IMR-90 (cell line): ENCODE measurements around the gene CDK5RAP2. TPM values are rescaled to one million over a fixed set of nuclear protein-coding genes. Genes with fewer than 3 reads are reported as not detected.

Experiments used
- ATAC-seq: fragments of 200-7000 bp; cut with Tn5 transposase; 2 replicates; pipeline ENCODE4 v1.9.1; 2020; ENCODE audit warnings: low read depth, mild to moderate bottlenecking, moderate library complexity
- BruUV-seq: library from RNA; stranded (reverse); fragments of 400-500 nt; replicated peaks from 2 replicates; lab custom pipeline; 2021; lab: Mats Ljungman, UMichigan
- CTCF ChIA-PET: fragments of 300-600 bp; formaldehyde crosslinking; extraction: SDS; loops from one replicate; lab custom pipeline; 2021; ENCODE audit warnings: antibody characterized with exemption; lab: Yijun Ruan, JAX
- POLR2A ChIA-PET: fragments of 300-600 bp; sonication (Branson Sonifier 250); formaldehyde crosslinking; loops from one replicate; lab custom pipeline; 2022; ENCODE audit warnings: antibody characterized with exemption; ENCODE audit not compliant: unreplicated experiment; lab: Charles Lee
- DNase-seq: peaks from one replicate; pipeline ENCODE4 v3.0.0; 2013
- H2AFZ ChIP-seq: replicated peaks from 2 replicates; pipeline ENCODE3; 2013; ENCODE audit warnings: low read length, mild to moderate bottlenecking; ENCODE audit not compliant: poor library complexity
- H2AK5ac ChIP-seq: 2 replicates; pipeline ENCODE4 v1.6.1; 2013; ENCODE audit warnings: low read depth, low read length, inconsistent platforms
- H2AK9ac ChIP-seq: replicated peaks from 2 replicates; pipeline ENCODE3; 2013; ENCODE audit warnings: mild to moderate bottlenecking, low read depth, low read length, moderate library complexity; ENCODE audit not compliant: poor library complexity
- H2BK120ac ChIP-seq: 2 replicates; pipeline ENCODE4 v1.6.1; 2013; ENCODE audit warnings: low read depth, low read length, inconsistent platforms
- H2BK15ac ChIP-seq: 3 replicates; pipeline ENCODE4 v1.6.1; 2013; ENCODE audit warnings: low read depth, low read length, inconsistent platforms
- H2BK20ac ChIP-seq: 2 replicates; pipeline ENCODE4 v1.6.1; 2013; ENCODE audit warnings: low read depth, mild to moderate bottlenecking, inconsistent platforms, low read length, moderate library complexity
- H2BK5ac ChIP-seq: 2 replicates; pipeline ENCODE4 v1.6.1; 2013; ENCODE audit warnings: mild to moderate bottlenecking, low read depth, low read length, inconsistent platforms; ENCODE audit not compliant: poor library complexity, severe bottlenecking
- H3K14ac ChIP-seq: replicated peaks from 2 replicates; pipeline ENCODE4 v1.6.1; 2013; ENCODE audit warnings: low read depth, low read length, inconsistent platforms
- H3K18ac ChIP-seq: 2 replicates; pipeline ENCODE4 v1.6.1; 2013; ENCODE audit warnings: low read depth, low read length, control low read depth
- H3K23ac ChIP-seq: 2 replicates; pipeline ENCODE4 v1.6.1; 2013; ENCODE audit warnings: low read depth, low read length, inconsistent platforms
- H3K27ac ChIP-seq: 2 replicates; pipeline ENCODE4 v1.5.1; 2013; ENCODE audit warnings: mild to moderate bottlenecking, control low read depth, low read length; ENCODE audit not compliant: insufficient read depth
- H3K27me3 ChIP-seq: 2 replicates; pipeline ENCODE4 v1.6.1; 2013; ENCODE audit warnings: low read length; ENCODE audit not compliant: control insufficient read depth, insufficient read depth
- H3K36me3 ChIP-seq: 2 replicates; pipeline ENCODE4 v1.6.1; 2013; ENCODE audit warnings: low read length, mixed read lengths; ENCODE audit not compliant: control insufficient read depth, insufficient read depth
- H3K4ac ChIP-seq: 2 replicates; pipeline ENCODE4 v1.6.1; 2013; ENCODE audit warnings: low read depth, low read length, inconsistent platforms
- H3K4me1 ChIP-seq: 2 replicates; pipeline ENCODE4 v1.6.1; 2013; ENCODE audit warnings: low read length, mixed read lengths; ENCODE audit not compliant: control insufficient read depth, insufficient read depth
- H3K4me2 ChIP-seq: 2 replicates; pipeline ENCODE4 v1.6.1; 2013; ENCODE audit warnings: low read depth, mild to moderate bottlenecking, control low read depth, low read length, moderate library complexity
- H3K4me3 ChIP-seq: 2 replicates; pipeline ENCODE4 v1.5.1; 2013; ENCODE audit warnings: low read depth, mild to moderate bottlenecking, control low read depth, low read length, moderate library complexity; ENCODE audit not compliant: insufficient read depth
- H3K56ac ChIP-seq: 2 replicates; pipeline ENCODE4 v1.6.1; 2013; ENCODE audit warnings: low read length, inconsistent platforms; ENCODE audit not compliant: insufficient read depth; ENCODE audit errors: extremely low read depth
- H3K79me1 ChIP-seq, 2 experiments: 2 replicates each; pipeline ENCODE4 v1.6.1; 2013; ENCODE audit warnings: low read length in 2 of 2, inconsistent platforms in 1 of 2, low read depth in 1 of 2
- H3K9ac ChIP-seq: 2 replicates; pipeline ENCODE4 v1.6.1; 2013; ENCODE audit warnings: low read depth, low read length, control low read depth
- H3K9me1 ChIP-seq: 2 replicates; pipeline ENCODE4 v1.6.1; 2013; ENCODE audit warnings: low read length, inconsistent platforms; ENCODE audit not compliant: insufficient read depth
- H3K9me3 ChIP-seq: 2 replicates; pipeline ENCODE4 v1.6.1; 2013; ENCODE audit warnings: low read length; ENCODE audit not compliant: control insufficient read depth, insufficient read depth
- H4K20me1 ChIP-seq: 2 replicates; pipeline ENCODE4 v1.6.1; 2013; ENCODE audit warnings: low read length, inconsistent platforms; ENCODE audit not compliant: insufficient read depth
- H4K5ac ChIP-seq: 2 replicates; pipeline ENCODE4 v1.6.1; 2013; ENCODE audit warnings: mild to moderate bottlenecking, low read depth, low read length, control low read depth
- H4K8ac ChIP-seq, 2 experiments: 2 replicates each; pipeline ENCODE4 v1.6.1; 2013; ENCODE audit warnings: low read depth in 2 of 2, low read length in 2 of 2, control low read depth in 1 of 2, inconsistent platforms in 1 of 2
- H4K91ac ChIP-seq: 2 replicates; pipeline ENCODE4 v1.6.1; 2013; ENCODE audit warnings: low read depth, low read length, inconsistent platforms; ENCODE audit not compliant: insufficient read depth
- CEBPB ChIP-seq: IDR thresholded peaks from 2 replicates; pipeline ENCODE4 v1.6.1; 2012; ENCODE audit warnings: low read depth, low read length, improper control_type of control experiment
- CHD1 ChIP-seq: IDR thresholded peaks from 2 replicates; pipeline ENCODE4 v1.6.1; 2012; ENCODE audit warnings: low read depth, low read length, improper control_type of control experiment
- MAFK ChIP-seq: IDR thresholded peaks from 2 replicates; pipeline ENCODE4 v1.6.1; 2012; ENCODE audit warnings: low read depth, low read length, improper control_type of control experiment
- SMC3 ChIP-seq: fragments of 150-350 bp; IDR thresholded peaks from 2 replicates; pipeline ENCODE4 v1.6.1; 2016; ENCODE audit warnings: low read depth, mild to moderate bottlenecking, antibody characterized with exemption, low read length, moderate library complexity
- WGBS, 2 experiments: methylation state at CpG; one replicate each; pipeline versions ENCODE4 v1.1.5 to v1.1.7; 2013; ENCODE audit warnings: missing lambda C conversion rate in 2 of 2; ENCODE audit not compliant: insufficient read length in 1 of 2; ENCODE audit errors: extremely low coverage in 2 of 2; 5-methylcytosine and 5-hydroxymethylcytosine counted together
- dilution Hi-C: fragments of 300-500 bp; cut with HindIII; formaldehyde crosslinking; loops from one replicate; pipeline ENCODE4 v1.14.3; 2018; ENCODE audit warnings: low sequenced_read_pairs; ENCODE audit not compliant: unreplicated experiment
- in situ Hi-C: fragments of 300-500 bp; cut with MboI; formaldehyde crosslinking; loops from 3 replicates; pipeline ENCODE4 v1.14.3; 2019; ENCODE audit warnings: low sequenced_read_pairs, inconsistent platforms, mixed read lengths
- intact Hi-C: fragments of 100-400 bp; cut with micrococcal nuclease; formaldehyde crosslinking; loops from 2 replicates; pipeline ENCODE4 v1.10.0; 2022
- polyA plus RNA-seq, 3 experiments: library from polyadenylated mRNA; depleted of rRNA; stranded (reverse); fragments of >200 nt; gene quantifications; 2 replicates each; pipeline ENCODE4 v1.2.3, GENCODE V29; 2012; ENCODE audit warnings: low replicate concordance in 1 of 3
- total RNA-seq: library from RNA; depleted of rRNA; stranded (reverse); fragments of >200 nt; gene quantifications from 2 replicates; pipeline ENCODE4 v1.2.3, GENCODE V29; 2012
- TF ChIP-seq, protein P1 (sequence below): fragments of 150-350 bp; IDR thresholded peaks from 2 replicates; pipeline ENCODE4 v1.6.1; 2016; ENCODE audit warnings: low read depth, mild to moderate bottlenecking, low read length, moderate library complexity, borderline replicate concordance

CDK5RAP2 gene
- total and polyA plus RNA-seq, 2 of the 4 experiments (the other 2 are of a cell fraction), result 29.5 to 31.7 TPM

DNA sequence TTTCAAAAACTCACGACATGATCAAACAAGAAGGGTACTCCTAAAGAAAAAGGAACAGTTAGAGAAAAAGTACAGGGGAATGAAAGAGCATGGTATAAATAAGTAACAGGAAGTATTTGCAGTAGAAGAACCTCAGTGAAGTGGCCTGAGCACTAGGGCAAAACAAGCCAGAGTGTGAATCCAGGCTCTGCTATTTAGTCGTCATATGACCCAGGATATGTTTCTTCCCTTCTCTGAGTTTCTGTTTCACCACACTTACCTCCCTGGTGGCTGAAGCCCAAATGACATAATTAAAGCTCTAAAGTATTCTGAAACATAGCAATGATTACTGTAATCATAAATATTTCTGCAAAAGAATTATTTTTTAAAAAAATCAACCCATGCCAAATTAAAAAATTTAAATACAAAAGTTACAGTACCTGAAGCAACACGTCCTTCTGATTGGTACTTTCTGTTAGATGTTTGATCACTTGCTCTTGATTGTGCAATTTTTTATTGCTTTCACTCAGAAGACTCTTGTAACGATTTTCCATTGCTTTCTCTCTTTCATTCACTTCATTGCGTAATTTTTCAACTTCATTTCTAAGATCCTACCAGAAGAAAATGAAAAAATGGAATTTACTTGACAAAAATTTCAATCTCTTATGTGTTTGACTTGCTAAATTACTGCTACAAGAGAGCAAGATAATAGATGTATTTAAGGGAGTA is 88.9 kb downstream of the CDK5RAP2 start:
- no TSS peak for BruUV-seq
- Histone ChIP-seq H3K18ac (no peak overlapping the region), H4K8ac (no peak overlapping the region), H2BK5ac (no peak overlapping the region), H3K36me3 (peaks cover 12% of the 10 kb centered on the region), H4K91ac (no peak overlapping the region), H3K27ac (peak overlapping the region; percentile 23; the same call in 1 of the 2 replicates), H2BK20ac (no peak overlapping the region), H3K79me1 (no peaks in the 10 kb centered on the region; a peak in 2 of 4 replicates), H2AK5ac (no peak overlapping the region), H3K56ac (no peak overlapping the region), H3K9ac (no peak overlapping the region), H2AK9ac (no peak overlapping the region), H3K9me3 (no peaks in the 10 kb centered on the region), H3K4me2 (no peak overlapping the region), H3K4me3 (no peak overlapping the region), H3K23ac (no peak overlapping the region), H3K27me3 (no peaks in the 10 kb centered on the region), H2AFZ (no peak overlapping the region), H4K20me1 (no peaks in the 10 kb centered on the region), H3K14ac (no peak overlapping the region), H3K9me1 (no peaks in the 10 kb centered on the region), H2BK120ac (no peak overlapping the region), H2BK15ac (no peak overlapping the region), H3K4me1 (no peaks in the 10 kb centered on the region), H3K4ac (no peak overlapping the region), H4K5ac (no peak overlapping the region)
- POLR2A ChIA-PET, result no interaction called here
- in situ Hi-C loops (no loop called here), intact Hi-C loops (loop anchor here (5.0 kb wide), 1 partner anchor 1104 kb away; no protein-coding TSS in a partner anchor), dilution Hi-C loops (no loop called here)
- no CpG with 5 or more reads among the region's 5 CpGs for WGBS, 2 experiments
- CTCF ChIA-PET, result no interaction called here
- ATAC-seq (no peak), DNase-seq (no peak)
- no peak for TF ChIP-seq SMC3
- TF ChIP-seq, protein P1, sequence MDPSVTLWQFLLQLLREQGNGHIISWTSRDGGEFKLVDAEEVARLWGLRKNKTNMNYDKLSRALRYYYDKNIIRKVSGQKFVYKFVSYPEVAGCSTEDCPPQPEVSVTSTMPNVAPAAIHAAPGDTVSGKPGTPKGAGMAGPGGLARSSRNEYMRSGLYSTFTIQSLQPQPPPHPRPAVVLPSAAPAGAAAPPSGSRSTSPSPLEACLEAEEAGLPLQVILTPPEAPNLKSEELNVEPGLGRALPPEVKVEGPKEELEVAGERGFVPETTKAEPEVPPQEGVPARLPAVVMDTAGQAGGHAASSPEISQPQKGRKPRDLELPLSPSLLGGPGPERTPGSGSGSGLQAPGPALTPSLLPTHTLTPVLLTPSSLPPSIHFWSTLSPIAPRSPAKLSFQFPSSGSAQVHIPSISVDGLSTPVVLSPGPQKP, result no peak
- TF ChIP-seq CHD1, result no peak
- peak; percentile 84 for TF ChIP-seq CEBPB
- TF ChIP-seq MAFK, result no peak
